GM12874 (cell line): ENCODE results near the gene TOE1.

ENCODE experiments used
- TF ChIP-seq, protein P1 (sequence below): IDR thresholded peaks from 2 replicates; pipeline ENCODE4 v1.5.1; 2011; ENCODE audit warnings: low read depth, mild to moderate bottlenecking, control low read depth, low read length, moderate library complexity; ENCODE audit not compliant: insufficient read depth

TOE1 gene

DNA sequence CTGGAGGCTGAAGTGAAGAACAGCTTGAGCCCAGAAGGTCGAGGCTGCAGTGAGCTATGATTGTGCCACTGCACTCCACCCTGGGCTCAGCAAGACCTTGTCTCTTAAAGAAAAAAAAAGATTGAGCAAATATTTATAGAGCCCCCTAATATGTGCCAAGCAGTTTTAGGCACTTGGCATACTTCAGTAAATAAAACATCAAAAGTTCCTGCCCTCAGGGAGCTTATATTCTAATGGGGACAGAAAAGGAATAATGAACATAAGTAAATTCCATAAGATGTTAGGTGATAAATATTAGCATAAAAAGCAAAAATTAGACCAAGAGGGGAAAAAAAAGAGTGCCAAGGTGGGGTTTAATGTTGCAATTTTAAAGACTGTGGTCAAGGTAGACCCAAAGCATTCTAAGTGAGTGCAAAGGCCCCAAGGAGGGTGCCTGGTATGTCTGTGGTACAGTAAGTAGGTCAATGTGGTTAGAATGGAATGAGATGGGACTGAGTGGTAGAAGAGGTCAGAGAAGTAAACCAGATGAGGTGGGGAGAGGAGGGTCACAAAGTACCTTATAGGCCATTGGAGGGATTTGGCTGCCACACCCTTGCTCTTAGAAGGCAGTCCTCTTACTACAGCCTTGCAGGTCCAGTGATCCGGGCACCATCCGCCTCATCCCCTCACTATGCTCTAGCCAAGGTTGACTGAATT, 2.2 kb upstream of the TOE1 start:
- TF ChIP-seq, protein P1, sequence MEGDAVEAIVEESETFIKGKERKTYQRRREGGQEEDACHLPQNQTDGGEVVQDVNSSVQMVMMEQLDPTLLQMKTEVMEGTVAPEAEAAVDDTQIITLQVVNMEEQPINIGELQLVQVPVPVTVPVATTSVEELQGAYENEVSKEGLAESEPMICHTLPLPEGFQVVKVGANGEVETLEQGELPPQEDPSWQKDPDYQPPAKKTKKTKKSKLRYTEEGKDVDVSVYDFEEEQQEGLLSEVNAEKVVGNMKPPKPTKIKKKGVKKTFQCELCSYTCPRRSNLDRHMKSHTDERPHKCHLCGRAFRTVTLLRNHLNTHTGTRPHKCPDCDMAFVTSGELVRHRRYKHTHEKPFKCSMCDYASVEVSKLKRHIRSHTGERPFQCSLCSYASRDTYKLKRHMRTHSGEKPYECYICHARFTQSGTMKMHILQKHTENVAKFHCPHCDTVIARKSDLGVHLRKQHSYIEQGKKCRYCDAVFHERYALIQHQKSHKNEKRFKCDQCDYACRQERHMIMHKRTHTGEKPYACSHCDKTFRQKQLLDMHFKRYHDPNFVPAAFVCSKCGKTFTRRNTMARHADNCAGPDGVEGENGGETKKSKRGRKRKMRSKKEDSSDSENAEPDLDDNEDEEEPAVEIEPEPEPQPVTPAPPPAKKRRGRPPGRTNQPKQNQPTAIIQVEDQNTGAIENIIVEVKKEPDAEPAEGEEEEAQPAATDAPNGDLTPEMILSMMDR: no peak

- TF ChIP-seq, protein P1: no peak
These were observed 971 bp downstream of the TOE1 start for GRCh38 chr1:45340816-45341466.

DNA sequence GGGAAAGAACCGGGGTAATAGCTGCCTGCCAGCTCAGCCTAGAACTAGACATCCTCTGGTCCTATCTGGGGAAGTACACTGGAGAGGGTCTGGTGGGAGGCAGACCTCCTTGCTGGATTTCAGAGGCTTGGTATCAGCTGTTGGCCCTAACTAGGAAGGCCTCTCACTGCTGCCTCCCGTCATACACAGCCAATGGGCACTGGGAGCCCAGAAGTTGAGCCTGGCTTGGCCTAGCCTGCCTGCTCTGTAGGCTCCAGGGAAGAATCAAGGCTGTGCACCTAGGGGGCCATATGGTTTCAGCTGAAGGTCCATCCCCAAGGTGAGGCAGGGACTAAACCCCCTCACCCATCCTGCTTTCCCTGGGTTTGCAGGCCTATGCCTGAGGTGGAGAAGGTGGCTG, 4.5 kb downstream of the TOE1 start:
- TF ChIP-seq, protein P1: no peak

- TF ChIP-seq, protein P1: no peak
These were observed 5.0 kb downstream of the TOE1 start for GRCh38 chr1:45345014-45345413.

DNA sequence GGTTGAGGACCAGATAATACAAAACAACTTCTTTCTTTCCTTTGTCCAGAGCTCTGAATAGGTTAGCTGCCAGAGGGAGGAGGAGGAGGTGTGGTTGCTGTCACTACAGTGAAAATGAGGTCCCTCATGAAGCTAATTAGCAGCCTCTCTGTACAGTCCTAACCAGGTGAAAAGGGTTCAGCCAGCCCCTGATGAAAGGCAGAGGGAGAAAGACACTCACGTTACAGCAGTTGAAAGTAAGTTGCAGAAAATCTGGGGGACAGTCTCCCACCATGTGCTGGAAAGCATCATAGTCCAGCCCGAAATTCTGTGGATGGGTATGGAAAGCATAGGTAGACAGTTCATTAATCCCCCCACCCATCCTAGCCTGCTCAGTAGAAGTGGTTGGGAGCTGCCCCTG, 6.5 kb downstream of the TOE1 start:
- TF ChIP-seq, protein P1: no peak

GRCh38 chr1:45348020-45348419, 8.1 kb downstream of the TOE1 start:
- TF ChIP-seq, protein P1: no peak

DNA sequence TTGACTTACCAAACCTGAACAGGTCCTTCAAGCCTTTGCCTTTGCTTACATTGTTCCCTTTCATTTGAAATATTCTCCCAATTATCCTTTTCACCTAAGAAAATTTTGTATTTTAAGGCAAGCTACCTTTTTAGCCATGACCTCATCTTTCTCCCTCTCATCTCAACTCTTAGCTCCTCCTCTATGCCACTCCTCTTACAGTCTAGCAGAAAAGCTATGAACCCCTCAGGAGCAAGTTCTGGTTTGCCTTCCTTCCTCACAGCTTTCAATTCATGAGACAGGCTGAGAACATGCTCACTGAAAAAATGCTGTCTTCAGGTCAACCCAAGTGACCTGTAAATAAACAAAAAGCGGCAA, 8.6 kb downstream of the TOE1 start:
- TF ChIP-seq, protein P1: no peak
